ENCODE results near the gene PHLDB2. TPM values are rescaled to one million over a fixed set of nuclear protein-coding genes. Genes with fewer than 3 reads are reported as not detected.

The PHLDB2 gene
- total RNA-seq, 4 donors from 2014 or later: 56.9 to 108 (median 68.7) TPM

DNA sequence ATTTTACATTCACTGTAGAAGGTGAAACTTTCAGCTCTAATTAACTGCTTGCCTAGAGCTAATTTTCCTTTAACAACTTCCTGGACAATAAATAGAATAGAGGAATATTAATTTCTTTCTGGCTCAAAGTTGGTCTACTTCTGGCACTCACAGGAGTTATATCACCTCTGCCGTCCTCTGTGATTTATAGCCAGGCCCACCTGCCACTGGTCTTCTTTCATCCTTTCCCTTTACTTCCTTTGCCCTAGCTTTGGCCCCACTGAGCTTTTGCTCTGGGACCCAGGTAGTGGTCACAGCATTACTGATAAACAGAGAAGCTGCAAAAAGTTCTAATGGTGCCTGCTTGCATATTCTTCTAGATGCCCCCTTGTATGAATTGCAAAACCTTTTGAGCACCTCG, 70.4 kb downstream of the PHLDB2 start:
- intact Hi-C loops (cut with DNase I; ENCODE audit: low total_unique reads): no loop called here
- no peaks in the 10 kb centered on the region for H3K4me1 ChIP-seq
- no peak for DNase-seq

DNA sequence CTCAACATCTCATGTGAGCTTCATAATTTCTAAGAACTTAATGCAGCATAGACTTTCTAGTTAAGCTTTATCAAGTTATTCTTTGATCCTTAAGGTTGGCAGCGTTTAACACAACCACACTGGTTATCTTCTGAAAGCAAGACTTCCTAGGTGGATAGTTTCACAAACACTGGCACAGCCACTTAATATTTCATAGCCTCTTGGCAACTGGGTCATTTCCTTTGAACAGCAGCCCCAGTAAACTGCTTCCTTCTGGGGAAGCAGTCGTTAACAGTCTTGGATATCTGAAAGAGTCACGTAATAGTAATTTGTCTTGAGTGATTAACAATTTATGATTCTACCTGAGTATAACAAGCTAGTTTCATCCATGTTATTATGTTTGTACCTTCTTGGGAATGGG, 73.9 kb downstream of the PHLDB2 start:
- intact Hi-C loops (cut with DNase I; ENCODE audit: low total_unique reads): no loop called here
- Histone ChIP-seq H3K9me3 (no peaks in the 10 kb centered on the region), H3K4me3 (no peak overlapping the region), H3K36me3 (no peaks in the 10 kb centered on the region), H3K4me1 (no peaks in the 10 kb centered on the region), H3K27me3 (no peaks in the 10 kb centered on the region), H3K27ac (no peak overlapping the region)
- no peak for DNase-seq
- TF ChIP-seq, protein P1, sequence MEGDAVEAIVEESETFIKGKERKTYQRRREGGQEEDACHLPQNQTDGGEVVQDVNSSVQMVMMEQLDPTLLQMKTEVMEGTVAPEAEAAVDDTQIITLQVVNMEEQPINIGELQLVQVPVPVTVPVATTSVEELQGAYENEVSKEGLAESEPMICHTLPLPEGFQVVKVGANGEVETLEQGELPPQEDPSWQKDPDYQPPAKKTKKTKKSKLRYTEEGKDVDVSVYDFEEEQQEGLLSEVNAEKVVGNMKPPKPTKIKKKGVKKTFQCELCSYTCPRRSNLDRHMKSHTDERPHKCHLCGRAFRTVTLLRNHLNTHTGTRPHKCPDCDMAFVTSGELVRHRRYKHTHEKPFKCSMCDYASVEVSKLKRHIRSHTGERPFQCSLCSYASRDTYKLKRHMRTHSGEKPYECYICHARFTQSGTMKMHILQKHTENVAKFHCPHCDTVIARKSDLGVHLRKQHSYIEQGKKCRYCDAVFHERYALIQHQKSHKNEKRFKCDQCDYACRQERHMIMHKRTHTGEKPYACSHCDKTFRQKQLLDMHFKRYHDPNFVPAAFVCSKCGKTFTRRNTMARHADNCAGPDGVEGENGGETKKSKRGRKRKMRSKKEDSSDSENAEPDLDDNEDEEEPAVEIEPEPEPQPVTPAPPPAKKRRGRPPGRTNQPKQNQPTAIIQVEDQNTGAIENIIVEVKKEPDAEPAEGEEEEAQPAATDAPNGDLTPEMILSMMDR (IDR thresholded peaks at IDR 0.05): no peak
- TF ChIP-seq POLR2A (IDR thresholded peaks at IDR 0.05): no peak

More for the DNA sequence above, 70.4 kb downstream of the PHLDB2 start:
- no peaks in the 10 kb centered on the region for H3K9me3 ChIP-seq
- no peak overlapping the region for H3K4me3 ChIP-seq
- TF ChIP-seq, protein P1 (IDR thresholded peaks at IDR 0.05): no peak
- no peak for TF ChIP-seq POLR2A (IDR thresholded peaks at IDR 0.05)
- no peak overlapping the region for H3K27ac ChIP-seq
- H3K27me3 ChIP-seq: no peaks in the 10 kb centered on the region
- H3K36me3 ChIP-seq: no peaks in the 10 kb centered on the region

DNA sequence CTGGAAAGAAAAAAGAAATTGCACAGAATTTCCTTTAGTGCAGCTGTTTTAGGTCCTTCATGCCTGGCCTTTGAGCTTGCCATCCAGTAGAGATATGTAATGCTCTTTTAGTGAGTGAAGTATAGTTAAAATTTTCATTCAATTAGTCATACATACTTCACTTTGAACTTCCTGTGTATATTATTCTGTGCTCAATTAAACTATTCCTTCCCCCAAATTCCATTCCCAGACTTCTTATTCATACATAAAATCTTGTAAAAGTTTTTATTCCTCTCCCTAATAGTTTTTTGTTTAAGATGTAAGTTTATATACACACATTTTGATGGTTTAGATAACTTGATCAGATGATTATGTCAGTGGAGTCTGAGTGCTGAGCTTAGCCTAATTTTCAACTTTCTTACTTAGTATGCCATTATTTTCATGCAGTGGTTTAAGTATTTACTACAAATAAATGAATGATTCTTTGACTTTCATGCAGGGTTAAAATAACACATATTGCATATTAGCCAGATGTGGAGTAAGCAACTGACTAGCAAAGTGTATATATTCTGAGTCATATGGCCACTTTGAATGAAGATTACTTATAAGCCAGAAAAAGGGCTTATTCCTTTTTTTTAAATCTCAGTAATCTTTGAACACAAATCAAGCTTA, 77.3 kb downstream of the PHLDB2 start:
- Histone ChIP-seq H3K36me3 (no peaks in the 10 kb centered on the region), H3K4me3 (no peak overlapping the region), H3K4me1 (no peaks in the 10 kb centered on the region), H3K27me3 (no peaks in the 10 kb centered on the region), H3K9me3 (no peaks in the 10 kb centered on the region), H3K27ac (no peak overlapping the region)
- no peak for DNase-seq
- intact Hi-C loops (cut with DNase I; ENCODE audit: low total_unique reads): no loop called here
- no peak for TF ChIP-seq POLR2A (IDR thresholded peaks at IDR 0.05)
- TF ChIP-seq, protein P1 (IDR thresholded peaks at IDR 0.05): no peak

DNA sequence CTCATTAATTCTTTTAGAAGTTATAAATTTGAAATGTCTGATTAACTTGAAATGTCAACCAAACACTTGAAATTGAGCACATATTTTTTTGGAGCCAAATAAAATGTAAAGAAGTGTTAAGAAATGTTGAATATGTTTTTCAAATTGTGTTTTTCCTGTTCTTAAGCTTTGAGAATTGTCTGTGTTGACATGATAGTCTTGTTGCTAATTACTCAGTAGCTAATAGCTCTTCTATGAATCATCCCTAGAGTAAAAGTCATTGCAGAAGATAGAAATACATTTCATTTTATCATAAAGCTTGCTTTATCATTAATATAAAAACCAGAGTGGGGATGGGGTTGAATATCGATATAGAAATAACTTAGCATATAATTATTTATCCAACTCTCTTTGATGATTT, 77.9 kb downstream of the PHLDB2 start:
- H3K36me3 ChIP-seq: no peaks in the 10 kb centered on the region
- H3K27me3 ChIP-seq: no peaks in the 10 kb centered on the region
- intact Hi-C loops (cut with DNase I; ENCODE audit: low total_unique reads): no loop called here
- no peak overlapping the region for H3K27ac ChIP-seq
- H3K9me3 ChIP-seq: no peaks in the 10 kb centered on the region
- no peaks in the 10 kb centered on the region for H3K4me1 ChIP-seq
- TF ChIP-seq, protein P1 (IDR thresholded peaks at IDR 0.05): no peak
- no peak for TF ChIP-seq POLR2A (IDR thresholded peaks at IDR 0.05)
- DNase-seq: no peak
- H3K4me3 ChIP-seq: no peak overlapping the region

DNA sequence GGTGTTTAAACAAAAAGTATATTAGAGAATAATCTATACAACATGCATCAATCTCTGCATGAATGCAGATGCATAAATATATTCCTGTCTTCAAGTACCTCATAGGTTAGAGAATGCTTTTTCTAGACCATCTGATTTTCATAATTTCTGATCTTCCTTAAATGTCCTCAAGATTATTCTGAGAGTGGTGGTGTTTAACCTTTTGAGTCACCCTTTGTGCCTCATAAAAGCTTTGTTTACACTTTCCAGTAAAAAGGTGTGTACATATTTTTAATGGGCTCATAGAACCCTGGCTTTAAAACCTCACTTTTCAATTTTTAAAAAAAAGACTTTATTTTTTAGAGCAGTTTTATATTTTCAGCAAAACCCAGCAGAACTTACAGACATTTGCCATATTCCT, 78.8 kb downstream of the PHLDB2 start:
- no peaks in the 10 kb centered on the region for H3K9me3 ChIP-seq
- no peaks in the 10 kb centered on the region for H3K4me1 ChIP-seq
- no peak overlapping the region for H3K4me3 ChIP-seq
- H3K27me3 ChIP-seq: no peaks in the 10 kb centered on the region
- TF ChIP-seq POLR2A (IDR thresholded peaks at IDR 0.05): no peak
- TF ChIP-seq, protein P1 (IDR thresholded peaks at IDR 0.05): no peak
- no peak overlapping the region for H3K27ac ChIP-seq
- DNase-seq: no peak
- H3K36me3 ChIP-seq: peaks cover 0 to 3% of the 10 kb centered on the region in 2 donors
- intact Hi-C loops (cut with DNase I; ENCODE audit: low total_unique reads): no loop called here

All from uterus (tissue), 4 donors.